ENCODE data around the gene NMNAT2. TPM values are rescaled to one million over a fixed set of nuclear protein-coding genes. Genes with fewer than 3 reads are reported as not detected.
A peak's percentile ranks its signal among the peaks of the same experiment; 100 is the strongest.

NMNAT2 gene
- total RNA-seq, 1 experiment from 2014 or later: 8.8 TPM

- TF ChIP-seq ZNF281 (CRISPR knock-in tag; IDR thresholded peaks at IDR 0.05) (no peak), RORB (CRISPR knock-in tag; IDR thresholded peaks at IDR 0.05) (no peak), E2F5 (CRISPR knock-in tag; IDR thresholded peaks at IDR 0.05) (no peak)
Measured at GRCh38 chr1:183262628-183263200, 155.5 kb downstream of the NMNAT2 start (continued).

GRCh38 chr1:183259924-183260323, 158.3 kb downstream of the NMNAT2 start:
- ATAC-seq (peak; percentile 91), DNase-seq (ENCODE audit: low spot score) (no peak)
- Mint-ChIP-seq H3K9me3 (peaks cover 7% of the 10 kb centered on the region), H3K27ac (peak overlapping the region; percentile 63; the same call in 1 of the 2 replicates), H3K4me1 (peaks cover 25% of the 10 kb centered on the region), H3K27me3 (ENCODE audit: low read depth) (0 out of 2 replicates have a peak, but pooled peaks cover 3% of the 10 kb centered on the region), H3K4me3 (no peak overlapping the region), H3K36me3 (0 out of 2 replicates have a peak, but pooled peaks cover 7% of the 10 kb centered on the region)
- CTCF ChIA-PET: interaction anchor here (1.0 to 1.9 kb wide), 5 partner anchors 22 to 297 kb away, joined by 3 to 11 read pairs (median 5); no protein-coding TSS in a partner anchor
- TF ChIP-seq JUN (CRISPR knock-in tag; IDR thresholded peaks at IDR 0.05) (no peak), SOX15 (CRISPR knock-in tag; IDR thresholded peaks at IDR 0.05) (no peak), ATF6 (CRISPR knock-in tag; IDR thresholded peaks at IDR 0.05) (no peak), MLX (CRISPR knock-in tag; IDR thresholded peaks at IDR 0.05) (no peak), RORB (CRISPR knock-in tag; IDR thresholded peaks at IDR 0.05) (no peak), E2F1 (CRISPR knock-in tag; IDR thresholded peaks at IDR 0.05) (no peak), ZNF317 (CRISPR knock-in tag; IDR thresholded peaks at IDR 0.05; ENCODE audit: borderline replicate concordance, low read depth) (no peak), ARID4B (CRISPR knock-in tag; IDR thresholded peaks at IDR 0.05; ENCODE audit: borderline replicate concordance) (no peak), ZBTB43 (CRISPR knock-in tag; IDR thresholded peaks at IDR 0.05) (no peak), E2F5 (CRISPR knock-in tag; IDR thresholded peaks at IDR 0.05) (no peak), PRDM15 (CRISPR knock-in tag; IDR thresholded peaks at IDR 0.05) (no peak)
- POLR2A ChIA-PET: no interaction called here
